ENCODE results near the gene RAPGEF1. TPM values are rescaled to one million over a fixed set of nuclear protein-coding genes. Genes with fewer than 3 reads are reported as not detected.
A peak's percentile ranks its signal among the peaks of the same experiment; 100 is the strongest.

The RAPGEF1 gene
- total and polyA plus RNA-seq, 2 of the 13 experiments (the other 11 are each of a cell fraction or from before 2014, with no cell fraction given) = 21.2 to 38.9 TPM

DNA sequence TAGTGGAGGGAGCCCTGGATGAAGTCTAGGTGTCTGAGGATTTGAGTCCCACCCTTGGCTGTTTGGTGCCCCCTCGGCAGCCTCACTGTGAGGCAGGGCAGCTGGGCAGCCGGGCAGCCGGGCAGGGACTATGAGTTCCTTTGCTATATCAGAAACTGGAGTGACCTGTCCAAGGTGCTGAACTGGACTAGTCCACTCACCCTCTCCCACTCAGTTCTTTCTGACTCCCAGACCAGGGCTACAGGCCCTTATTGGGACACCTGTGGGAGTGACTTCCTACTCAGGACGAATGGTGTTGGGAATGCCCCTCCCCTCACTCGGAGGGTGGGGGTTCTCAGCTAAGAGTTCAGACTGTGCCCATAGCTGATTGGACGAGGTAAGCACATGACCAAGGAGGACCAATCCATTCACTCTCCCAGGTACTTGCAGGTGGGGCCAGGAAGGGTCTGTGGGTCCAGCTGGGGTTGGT lies 34.1 kb upstream of the RAPGEF1 start (continued):
- TF ChIP-seq, protein P1, sequence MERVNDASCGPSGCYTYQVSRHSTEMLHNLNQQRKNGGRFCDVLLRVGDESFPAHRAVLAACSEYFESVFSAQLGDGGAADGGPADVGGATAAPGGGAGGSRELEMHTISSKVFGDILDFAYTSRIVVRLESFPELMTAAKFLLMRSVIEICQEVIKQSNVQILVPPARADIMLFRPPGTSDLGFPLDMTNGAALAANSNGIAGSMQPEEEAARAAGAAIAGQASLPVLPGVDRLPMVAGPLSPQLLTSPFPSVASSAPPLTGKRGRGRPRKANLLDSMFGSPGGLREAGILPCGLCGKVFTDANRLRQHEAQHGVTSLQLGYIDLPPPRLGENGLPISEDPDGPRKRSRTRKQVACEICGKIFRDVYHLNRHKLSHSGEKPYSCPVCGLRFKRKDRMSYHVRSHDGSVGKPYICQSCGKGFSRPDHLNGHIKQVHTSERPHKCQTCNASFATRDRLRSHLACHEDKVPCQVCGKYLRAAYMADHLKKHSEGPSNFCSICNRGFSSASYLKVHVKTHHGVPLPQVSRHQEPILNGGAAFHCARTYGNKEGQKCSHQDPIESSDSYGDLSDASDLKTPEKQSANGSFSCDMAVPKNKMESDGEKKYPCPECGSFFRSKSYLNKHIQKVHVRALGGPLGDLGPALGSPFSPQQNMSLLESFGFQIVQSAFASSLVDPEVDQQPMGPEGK (CRISPR knock-in tag; IDR thresholded peaks at IDR 0.05) = no peak
- TF ChIP-seq NR2C2 (CRISPR knock-in tag; IDR thresholded peaks at IDR 0.05; ENCODE audit: borderline replicate concordance) = no peak
- TF ChIP-seq ZNF263 (CRISPR knock-in tag; IDR thresholded peaks at IDR 0.05) = peak; percentile 29; the same call in 1 of the 2 replicates
- TF ChIP-seq, protein P2, sequence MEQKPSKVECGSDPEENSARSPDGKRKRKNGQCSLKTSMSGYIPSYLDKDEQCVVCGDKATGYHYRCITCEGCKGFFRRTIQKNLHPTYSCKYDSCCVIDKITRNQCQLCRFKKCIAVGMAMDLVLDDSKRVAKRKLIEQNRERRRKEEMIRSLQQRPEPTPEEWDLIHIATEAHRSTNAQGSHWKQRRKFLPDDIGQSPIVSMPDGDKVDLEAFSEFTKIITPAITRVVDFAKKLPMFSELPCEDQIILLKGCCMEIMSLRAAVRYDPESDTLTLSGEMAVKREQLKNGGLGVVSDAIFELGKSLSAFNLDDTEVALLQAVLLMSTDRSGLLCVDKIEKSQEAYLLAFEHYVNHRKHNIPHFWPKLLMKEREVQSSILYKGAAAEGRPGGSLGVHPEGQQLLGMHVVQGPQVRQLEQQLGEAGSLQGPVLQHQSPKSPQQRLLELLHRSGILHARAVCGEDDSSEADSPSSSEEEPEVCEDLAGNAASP (CRISPR knock-in tag; IDR thresholded peaks at IDR 0.05; ENCODE audit: borderline replicate concordance) = peak; percentile 34; the same call in 1 of the 2 replicates
- no peak for TF ChIP-seq ETV5 (CRISPR knock-in tag; IDR thresholded peaks at IDR 0.05; ENCODE audit: borderline replicate concordance)
- TF ChIP-seq JARID2 (CRISPR knock-in tag; IDR thresholded peaks at IDR 0.05; ENCODE audit: insufficient replicate concordance) = no peak
- TF ChIP-seq, protein P3, sequence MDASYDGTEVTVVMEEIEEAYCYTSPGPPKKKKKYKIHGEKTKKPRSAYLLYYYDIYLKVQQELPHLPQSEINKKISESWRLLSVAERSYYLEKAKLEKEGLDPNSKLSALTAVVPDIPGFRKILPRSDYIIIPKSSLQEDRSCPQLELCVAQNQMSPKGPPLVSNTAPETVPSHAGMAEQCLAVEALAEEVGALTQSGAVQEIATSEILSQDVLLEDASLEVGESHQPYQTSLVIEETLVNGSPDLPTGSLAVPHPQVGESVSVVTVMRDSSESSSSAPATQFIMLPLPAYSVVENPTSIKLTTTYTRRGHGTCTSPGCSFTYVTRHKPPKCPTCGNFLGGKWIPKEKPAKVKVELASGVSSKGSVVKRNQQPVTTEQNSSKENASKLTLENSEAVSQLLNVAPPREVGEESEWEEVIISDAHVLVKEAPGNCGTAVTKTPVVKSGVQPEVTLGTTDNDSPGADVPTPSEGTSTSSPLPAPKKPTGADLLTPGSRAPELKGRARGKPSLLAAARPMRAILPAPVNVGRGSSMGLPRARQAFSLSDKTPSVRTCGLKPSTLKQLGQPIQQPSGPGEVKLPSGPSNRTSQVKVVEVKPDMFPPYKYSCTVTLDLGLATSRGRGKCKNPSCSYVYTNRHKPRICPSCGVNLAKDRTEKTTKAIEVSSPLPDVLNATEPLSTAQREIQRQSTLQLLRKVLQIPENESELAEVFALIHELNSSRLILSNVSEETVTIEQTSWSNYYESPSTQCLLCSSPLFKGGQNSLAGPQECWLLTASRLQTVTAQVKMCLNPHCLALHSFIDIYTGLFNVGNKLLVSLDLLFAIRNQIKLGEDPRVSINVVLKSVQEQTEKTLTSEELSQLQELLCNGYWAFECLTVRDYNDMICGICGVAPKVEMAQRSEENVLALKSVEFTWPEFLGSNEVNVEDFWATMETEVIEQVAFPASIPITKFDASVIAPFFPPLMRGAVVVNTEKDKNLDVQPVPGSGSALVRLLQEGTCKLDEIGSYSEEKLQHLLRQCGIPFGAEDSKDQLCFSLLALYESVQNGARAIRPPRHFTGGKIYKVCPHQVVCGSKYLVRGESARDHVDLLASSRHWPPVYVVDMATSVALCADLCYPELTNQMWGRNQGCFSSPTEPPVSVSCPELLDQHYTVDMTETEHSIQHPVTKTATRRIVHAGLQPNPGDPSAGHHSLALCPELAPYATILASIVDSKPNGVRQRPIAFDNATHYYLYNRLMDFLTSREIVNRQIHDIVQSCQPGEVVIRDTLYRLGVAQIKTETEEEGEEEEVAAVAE (CRISPR knock-in tag; IDR thresholded peaks at IDR 0.05; ENCODE audit: borderline replicate concordance) = no peak
- no peak for TF ChIP-seq IRF2 (CRISPR knock-in tag; IDR thresholded peaks at IDR 0.05)
- TF ChIP-seq, protein P4, sequence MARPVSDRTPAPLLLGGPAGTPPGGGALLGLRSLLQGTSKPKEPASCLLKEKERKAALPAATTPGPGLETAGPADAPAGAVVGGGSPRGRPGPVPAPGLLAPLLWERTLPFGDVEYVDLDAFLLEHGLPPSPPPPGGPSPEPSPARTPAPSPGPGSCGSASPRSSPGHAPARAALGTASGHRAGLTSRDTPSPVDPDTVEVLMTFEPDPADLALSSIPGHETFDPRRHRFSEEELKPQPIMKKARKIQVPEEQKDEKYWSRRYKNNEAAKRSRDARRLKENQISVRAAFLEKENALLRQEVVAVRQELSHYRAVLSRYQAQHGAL (CRISPR knock-in tag; IDR thresholded peaks at IDR 0.05; ENCODE audit: not compliant biosample characterization) = no peak
- TF ChIP-seq, protein P5, sequence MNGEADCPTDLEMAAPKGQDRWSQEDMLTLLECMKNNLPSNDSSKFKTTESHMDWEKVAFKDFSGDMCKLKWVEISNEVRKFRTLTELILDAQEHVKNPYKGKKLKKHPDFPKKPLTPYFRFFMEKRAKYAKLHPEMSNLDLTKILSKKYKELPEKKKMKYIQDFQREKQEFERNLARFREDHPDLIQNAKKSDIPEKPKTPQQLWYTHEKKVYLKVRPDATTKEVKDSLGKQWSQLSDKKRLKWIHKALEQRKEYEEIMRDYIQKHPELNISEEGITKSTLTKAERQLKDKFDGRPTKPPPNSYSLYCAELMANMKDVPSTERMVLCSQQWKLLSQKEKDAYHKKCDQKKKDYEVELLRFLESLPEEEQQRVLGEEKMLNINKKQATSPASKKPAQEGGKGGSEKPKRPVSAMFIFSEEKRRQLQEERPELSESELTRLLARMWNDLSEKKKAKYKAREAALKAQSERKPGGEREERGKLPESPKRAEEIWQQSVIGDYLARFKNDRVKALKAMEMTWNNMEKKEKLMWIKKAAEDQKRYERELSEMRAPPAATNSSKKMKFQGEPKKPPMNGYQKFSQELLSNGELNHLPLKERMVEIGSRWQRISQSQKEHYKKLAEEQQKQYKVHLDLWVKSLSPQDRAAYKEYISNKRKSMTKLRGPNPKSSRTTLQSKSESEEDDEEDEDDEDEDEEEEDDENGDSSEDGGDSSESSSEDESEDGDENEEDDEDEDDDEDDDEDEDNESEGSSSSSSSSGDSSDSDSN (CRISPR knock-in tag; IDR thresholded peaks at IDR 0.05) = no peak
- TF ChIP-seq NCOR1 (IDR thresholded peaks at IDR 0.05; ENCODE audit: borderline replicate concordance, low read length) = no peak
- TF ChIP-seq JUND (CRISPR knock-in tag; IDR thresholded peaks at IDR 0.05) = no peak
- TF ChIP-seq ZNF792 (CRISPR knock-in tag; IDR thresholded peaks at IDR 0.05) = peak; percentile 25; the same call in 1 of the 2 replicates
- TF ChIP-seq FOSL2 (CRISPR knock-in tag; IDR thresholded peaks at IDR 0.05) = no peak
- TF ChIP-seq, protein P6, sequence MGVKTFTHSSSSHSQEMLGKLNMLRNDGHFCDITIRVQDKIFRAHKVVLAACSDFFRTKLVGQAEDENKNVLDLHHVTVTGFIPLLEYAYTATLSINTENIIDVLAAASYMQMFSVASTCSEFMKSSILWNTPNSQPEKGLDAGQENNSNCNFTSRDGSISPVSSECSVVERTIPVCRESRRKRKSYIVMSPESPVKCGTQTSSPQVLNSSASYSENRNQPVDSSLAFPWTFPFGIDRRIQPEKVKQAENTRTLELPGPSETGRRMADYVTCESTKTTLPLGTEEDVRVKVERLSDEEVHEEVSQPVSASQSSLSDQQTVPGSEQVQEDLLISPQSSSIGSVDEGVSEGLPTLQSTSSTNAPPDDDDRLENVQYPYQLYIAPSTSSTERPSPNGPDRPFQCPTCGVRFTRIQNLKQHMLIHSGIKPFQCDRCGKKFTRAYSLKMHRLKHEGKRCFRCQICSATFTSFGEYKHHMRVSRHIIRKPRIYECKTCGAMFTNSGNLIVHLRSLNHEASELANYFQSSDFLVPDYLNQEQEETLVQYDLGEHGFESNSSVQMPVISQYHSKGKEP (CRISPR knock-in tag; IDR thresholded peaks at IDR 0.05) = peak; percentile 81; the same call in 1 of the 2 replicates
- no peak for TF ChIP-seq ZNF138 (CRISPR knock-in tag; IDR thresholded peaks at IDR 0.05; ENCODE audit: low read depth)
